Keratinocyte (primary cell): ENCODE measurements around the gene FSHB.

ENCODE experiments used
- EZH2 ChIP-seq: IDR thresholded peaks from one replicate; pipeline ENCODE4 v1.6.1; 2012; ENCODE audit warnings: inconsistent platforms, mild to moderate bottlenecking, low read length, moderate library complexity
- TF ChIP-seq, protein P1 (sequence below), 3 experiments: IDR thresholded peaks in 1 of 3; conservative IDR thresholded peaks in 1 of 3; optimal IDR thresholded peaks in 1 of 3; 2 replicates in 2 of 3; 3 replicates in 1 of 3; pipeline versions ENCODE3 to v1.5.1; 2011; ENCODE audit warnings: low read length in 3 of 3, mild to moderate bottlenecking in 3 of 3, moderate library complexity in 2 of 3, control low read depth in 1 of 3, inconsistent platforms in 1 of 3; ENCODE audit not compliant: insufficient read depth in 2 of 3; ENCODE audit errors: extremely low read depth in 1 of 3

DNA sequence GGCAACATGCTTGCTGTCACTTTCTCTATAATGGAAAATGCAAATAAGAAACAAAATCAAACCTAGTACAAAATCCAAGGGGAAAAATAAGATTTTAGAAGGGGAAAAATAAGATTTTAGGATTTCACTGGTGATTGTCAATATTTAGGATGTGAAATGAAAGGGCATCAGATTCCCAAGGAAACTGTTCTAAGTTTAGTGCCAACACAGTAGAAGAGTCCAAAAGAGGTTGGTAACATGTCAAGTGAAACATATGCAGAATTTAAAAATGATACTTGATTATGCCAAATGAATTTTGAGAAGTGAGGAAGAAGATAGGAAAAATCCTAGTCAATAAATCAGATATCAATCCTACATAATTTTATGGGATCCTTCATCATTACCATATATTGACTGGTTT lies 46.4 kb downstream of the FSHB start:
- TF ChIP-seq, protein P1, sequence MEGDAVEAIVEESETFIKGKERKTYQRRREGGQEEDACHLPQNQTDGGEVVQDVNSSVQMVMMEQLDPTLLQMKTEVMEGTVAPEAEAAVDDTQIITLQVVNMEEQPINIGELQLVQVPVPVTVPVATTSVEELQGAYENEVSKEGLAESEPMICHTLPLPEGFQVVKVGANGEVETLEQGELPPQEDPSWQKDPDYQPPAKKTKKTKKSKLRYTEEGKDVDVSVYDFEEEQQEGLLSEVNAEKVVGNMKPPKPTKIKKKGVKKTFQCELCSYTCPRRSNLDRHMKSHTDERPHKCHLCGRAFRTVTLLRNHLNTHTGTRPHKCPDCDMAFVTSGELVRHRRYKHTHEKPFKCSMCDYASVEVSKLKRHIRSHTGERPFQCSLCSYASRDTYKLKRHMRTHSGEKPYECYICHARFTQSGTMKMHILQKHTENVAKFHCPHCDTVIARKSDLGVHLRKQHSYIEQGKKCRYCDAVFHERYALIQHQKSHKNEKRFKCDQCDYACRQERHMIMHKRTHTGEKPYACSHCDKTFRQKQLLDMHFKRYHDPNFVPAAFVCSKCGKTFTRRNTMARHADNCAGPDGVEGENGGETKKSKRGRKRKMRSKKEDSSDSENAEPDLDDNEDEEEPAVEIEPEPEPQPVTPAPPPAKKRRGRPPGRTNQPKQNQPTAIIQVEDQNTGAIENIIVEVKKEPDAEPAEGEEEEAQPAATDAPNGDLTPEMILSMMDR (optimal IDR thresholded peaks at IDR 0.05 in 1 of 3, IDR thresholded peaks at IDR 0.05 in 1 of 3, conservative IDR thresholded peaks at IDR 0.05 in 1 of 3; ENCODE audit: extremely low read depth in 1 of 3, insufficient read depth in 2 of 3, low read length in 3 of 3): no peak
- TF ChIP-seq EZH2: no peak
